ENCODE measurements around the gene ZG16B. TPM values are rescaled to one million over a fixed set of nuclear protein-coding genes. Genes with fewer than 3 reads are reported as not detected.

The ZG16B gene
- total and polyA plus RNA-seq, 2 of the 8 experiments (the other 6 are each of a cell fraction or from before 2014, with no cell fraction given): 0.11 TPM; not detected in 1

DNA sequence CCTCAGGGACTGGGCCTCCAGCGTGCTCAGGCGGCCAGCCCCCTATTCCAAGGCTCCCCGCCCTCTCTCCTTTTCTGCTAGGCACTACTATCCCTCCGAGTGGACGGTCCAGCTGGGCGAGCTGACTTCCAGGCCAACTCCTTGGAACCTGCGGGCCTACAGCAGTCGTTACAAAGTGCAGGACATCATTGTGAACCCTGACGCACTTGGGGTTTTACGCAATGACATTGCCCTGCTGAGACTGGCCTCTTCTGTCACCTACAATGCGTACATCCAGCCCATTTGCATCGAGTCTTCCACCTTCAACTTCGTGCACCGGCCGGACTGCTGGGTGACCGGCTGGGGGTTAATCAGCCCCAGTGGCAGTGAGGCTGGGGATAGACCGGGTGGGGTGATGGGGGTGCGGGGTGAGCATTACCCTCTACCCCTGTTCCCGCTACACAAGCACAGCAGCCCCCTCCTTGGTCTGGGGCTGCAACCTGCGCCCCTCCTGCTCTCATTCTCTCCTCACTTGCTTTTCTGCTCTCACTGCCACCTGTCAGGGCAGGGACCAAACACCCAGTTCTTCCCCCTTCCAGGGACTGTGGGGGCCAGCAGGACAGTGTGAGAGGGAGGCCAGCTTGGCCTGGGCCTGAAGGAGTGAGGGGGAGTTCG, 30.8 kb upstream of the ZG16B start (continued):
- TF ChIP-seq MAX (IDR thresholded peaks at IDR 0.05) (no peak), ATF2 (IDR thresholded peaks at IDR 0.05; ENCODE audit: low read length) (no peak), TBP (IDR thresholded peaks at IDR 0.05; ENCODE audit: low read depth, low read length) (no peak), PHF8 (conservative IDR thresholded peaks at IDR 0.05; ENCODE audit: low read depth, low read length) (no peak), JUND (IDR thresholded peaks at IDR 0.05; ENCODE audit: low read length) (no peak), TAF1 (IDR thresholded peaks at IDR 0.05; ENCODE audit: low read depth, low read length) (no peak), NRF1 (IDR thresholded peaks at IDR 0.05; ENCODE audit: low read depth, low read length) (no peak), CBX5 (IDR thresholded peaks at IDR 0.05; ENCODE audit: low read depth, low read length) (no peak), FOSL1 (IDR thresholded peaks at IDR 0.05; ENCODE audit: insufficient read depth, low read depth, low read length) (no peak)

All from H1 (cell line).